HCT116 (cell line): ENCODE measurements around the gene CRY2. TPM values are rescaled to one million over a fixed set of nuclear protein-coding genes. Genes with fewer than 3 reads are reported as not detected.

Experiments used
- ATAC-seq: fragments of 200-7000 bp; cut with Tn5 transposase; 2 replicates; pipeline ENCODE4 v1.9.1; 2020; ENCODE audit warnings: mild to moderate bottlenecking, moderate library complexity
- BruUV-seq: library from RNA; stranded (reverse); fragments of 400-500 nt; replicated peaks from 2 replicates; lab custom pipeline; 2021; lab: Mats Ljungman, UMichigan
- CTCF ChIA-PET: fragments of 300-600 bp; sonication (Branson Sonifier 250); formaldehyde crosslinking; loops from one replicate; lab custom pipeline; 2021; ENCODE audit warnings: antibody characterized with exemption; lab: Charles Lee
- POLR2A ChIA-PET: fragments of 300-600, 350-600 bp; sonication (Branson Sonifier 250); formaldehyde crosslinking; loops from one replicate; lab custom pipeline; 2021; ENCODE audit warnings: antibody characterized with exemption; lab: Charles Lee
- RAD21 ChIA-PET, 2 experiments: fragments of 300-600 bp; sonication (Branson Sonifier 250); formaldehyde crosslinking; loops; one replicate each; lab custom pipeline; 2023; ENCODE audit warnings: low total read pairs in 2 of 2; ENCODE audit not compliant: uncharacterized antibody in 2 of 2, unreplicated experiment in 2 of 2, low non-redundant PET in 1 of 2; lab: Charles Lee
- DNase-seq: peaks from one replicate; pipeline ENCODE4 v3.0.0-alpha.2; 2010; ENCODE audit warnings: low read depth, low spot score
- H2AFZ ChIP-seq: fragments of 200-600 bp; shearing (Covaris generic), sonication (generic); 2 replicates; pipeline ENCODE4 v1.6.1; 2017; ENCODE audit warnings: low read depth, mixed run types, mixed read lengths, antibody characterized with exemption, low read length; ENCODE audit not compliant: poor library complexity, severe bottlenecking
- H3K27ac ChIP-seq: 2 replicates; pipeline ENCODE4 v1.5.1; 2012; ENCODE audit warnings: low read depth, low read length
- H3K27me3 ChIP-seq: fragments of 200-600 bp; sonication (generic); 2 replicates; pipeline ENCODE4 v1.6.1; 2016; ENCODE audit warnings: mixed run types, low read length, mixed read lengths; ENCODE audit not compliant: insufficient read depth
- H3K36me3 ChIP-seq, 2 experiments: fragments of 200-500 bp in 1 of 2; fragments of 200-600 bp in 1 of 2; sonication (Bioruptor generic) in 1 of 2; sonication (generic) in 1 of 2; 2 replicates each; pipeline versions ENCODE4 v1.5.1 to v1.6.1; 2014 to 2016; ENCODE audit warnings: low read length in 2 of 2, inconsistent platforms in 1 of 2, mixed read lengths in 1 of 2, mixed run types in 1 of 2; ENCODE audit not compliant: insufficient read depth in 2 of 2, control insufficient read depth in 1 of 2
- H3K4me1 ChIP-seq, 2 experiments: fragments of 200-600 bp in 1 of 2; sonication (generic) in 1 of 2; 2 replicates each; pipeline versions ENCODE4 v1.5.1 to v1.6.1; 2012 to 2017; ENCODE audit warnings: low read length in 2 of 2, inconsistent platforms in 1 of 2, mild to moderate bottlenecking in 1 of 2, mixed read lengths in 1 of 2, mixed run types in 1 of 2, moderate library complexity in 1 of 2; ENCODE audit not compliant: insufficient read depth in 2 of 2, control insufficient read depth in 1 of 2
- H3K4me2 ChIP-seq: fragments of 200-600 bp; sonication (generic); 2 replicates; pipeline ENCODE4 v1.6.1; 2017; ENCODE audit warnings: mixed run types, low read length, mixed read lengths
- H3K4me3 ChIP-seq, 2 experiments: fragments of 200-600 bp in 1 of 2; sonication (generic) in 1 of 2; replicated peaks in 1 of 2; 2 replicates each; pipeline ENCODE4 v1.5.1; 2011 to 2016; ENCODE audit warnings: low read length in 2 of 2, control low read depth in 1 of 2, low read depth in 1 of 2, mild to moderate bottlenecking in 1 of 2, mixed read lengths in 1 of 2, mixed run types in 1 of 2
- H3K79me2 ChIP-seq: fragments of 200-600 bp; sonication (generic); 2 replicates; pipeline ENCODE4 v1.6.1; 2017; ENCODE audit warnings: mild to moderate bottlenecking, mixed run types, low read length, moderate library complexity, mixed read lengths; ENCODE audit not compliant: insufficient read depth
- H3K9ac ChIP-seq: fragments of 200-600 bp; sonication (generic); 2 replicates; pipeline ENCODE4 v1.6.1; 2016; ENCODE audit warnings: low read length, mixed read lengths
- H3K9me2 ChIP-seq: fragments of 200-600 bp; sonication (generic), shearing (Covaris generic); 2 replicates; pipeline ENCODE4 v1.6.1; 2017; ENCODE audit warnings: mixed run types, mild to moderate bottlenecking, moderate library complexity; ENCODE audit not compliant: insufficient read depth
- H3K9me3 ChIP-seq, 2 experiments: fragments of 200-500 bp in 1 of 2; fragments of 200-600 bp in 1 of 2; sonication (Bioruptor generic) in 1 of 2; sonication (generic) in 1 of 2; 2 replicates each; pipeline ENCODE4 v1.6.1; 2014 to 2017; ENCODE audit warnings: low read length in 2 of 2, mixed read lengths in 2 of 2, inconsistent platforms in 1 of 2, low read depth in 1 of 2, mild to moderate bottlenecking in 1 of 2, mixed run types in 1 of 2, moderate library complexity in 1 of 2; ENCODE audit not compliant: control insufficient read depth in 1 of 2, insufficient read depth in 1 of 2
- H4K20me1 ChIP-seq: fragments of 200-600 bp; sonication (generic), shearing (Covaris generic); 2 replicates; pipeline ENCODE4 v1.6.1; 2017; ENCODE audit warnings: mixed run types, mild to moderate bottlenecking, moderate library complexity; ENCODE audit not compliant: insufficient read depth
- CBX3 ChIP-seq: IDR thresholded peaks from 2 replicates; pipeline ENCODE4 v1.6.1; 2012; ENCODE audit warnings: low read depth
- CEBPB ChIP-seq: IDR thresholded peaks from 2 replicates; pipeline ENCODE4 v1.6.1; 2012; ENCODE audit warnings: low read depth
- CTCF ChIP-seq, 3 experiments: fragments of 200-600 bp in 1 of 3; sonication (generic) in 1 of 3; IDR thresholded peaks in 2 of 3; conservative IDR thresholded peaks in 1 of 3; 2 replicates each; pipeline ENCODE4 v1.5.1; 2012 to 2017; ENCODE audit warnings: low read depth in 2 of 3, low read length in 2 of 3, antibody characterized with exemption in 1 of 3, borderline replicate concordance in 1 of 3, control low read depth in 1 of 3, mild to moderate bottlenecking in 1 of 3, mixed read lengths in 1 of 3, mixed run types in 1 of 3, moderate library complexity in 1 of 3; ENCODE audit not compliant: insufficient read depth in 1 of 3
- EGR1 ChIP-seq: IDR thresholded peaks from 2 replicates; pipeline ENCODE4 v1.6.1; 2012; ENCODE audit warnings: low read depth
- ELF1 ChIP-seq: IDR thresholded peaks from 2 replicates; pipeline ENCODE4 v1.6.1; 2012; ENCODE audit warnings: low read depth, borderline replicate concordance
- FOSL1 ChIP-seq: IDR thresholded peaks from 2 replicates; pipeline ENCODE4 v1.6.1; 2012; ENCODE audit warnings: low read depth
- JUND ChIP-seq: IDR thresholded peaks from 2 replicates; pipeline ENCODE4 v1.6.1; 2012
- POLR2AphosphoS5 ChIP-seq: IDR thresholded peaks from 2 replicates; pipeline ENCODE4 v1.6.1; 2011; ENCODE audit warnings: mild to moderate bottlenecking, low read depth, low read length, moderate library complexity
- SIN3A ChIP-seq: IDR thresholded peaks from 2 replicates; pipeline ENCODE4 v1.6.1; 2012; ENCODE audit warnings: low read depth
- SP1 ChIP-seq: IDR thresholded peaks from 2 replicates; pipeline ENCODE4 v1.6.1; 2012; ENCODE audit warnings: low read depth
- SRF ChIP-seq: IDR thresholded peaks from 2 replicates; pipeline ENCODE4 v1.6.1; 2012; ENCODE audit warnings: low read depth
- TCF7L2 ChIP-seq: IDR thresholded peaks from 2 replicates; pipeline ENCODE4 v1.7.0; 2011; ENCODE audit warnings: borderline replicate concordance, inconsistent platforms; ENCODE audit not compliant: insufficient read depth, insufficient read length; ENCODE audit errors: extremely low read depth
- intact Hi-C: fragments of 100-400 bp; cut with micrococcal nuclease; formaldehyde crosslinking; loops from 2 replicates; pipeline ENCODE4 v1.10.0; 2022
- total RNA-seq: library from RNA; stranded (reverse); gene quantifications from one replicate; pipeline ENCODE4 v1.2.1, GENCODE V29; 2021; ENCODE audit not compliant: unreplicated experiment
- TF ChIP-seq, protein P1 (sequence below): IDR thresholded peaks from 2 replicates; pipeline ENCODE4 v1.6.1; 2012

CRY2 gene
- total RNA-seq, 1 experiment from 2014 or later, result 18.0 TPM

DNA sequence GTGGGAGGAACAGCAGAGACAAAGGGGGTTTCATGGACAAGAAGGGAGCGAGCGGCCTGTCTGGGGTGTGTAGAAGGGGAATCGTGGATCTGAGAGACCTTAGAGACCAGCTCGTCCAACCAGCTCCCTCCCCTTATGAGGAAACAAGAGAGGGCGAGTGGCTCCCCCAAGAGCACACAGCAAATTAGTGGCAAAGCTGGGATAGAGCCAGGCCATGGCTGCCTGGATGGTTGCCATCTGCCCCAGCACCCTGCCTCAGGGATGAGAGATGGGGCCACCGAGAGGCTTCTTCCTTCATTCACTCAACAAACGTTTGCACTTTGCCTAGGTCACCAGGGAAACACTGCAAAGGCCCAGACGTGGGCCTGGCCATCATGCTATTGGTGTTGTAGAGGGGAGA, 42.3 kb downstream of the CRY2 start:
- CTCF ChIA-PET, result no interaction called here

More for the DNA sequence above, 42.3 kb downstream of the CRY2 start:
- H3K27ac ChIP-seq, result no peak overlapping the region
- no peak for ATAC-seq
- no peaks in the 10 kb centered on the region for H4K20me1 ChIP-seq
- H3K9me2 ChIP-seq, result no peaks in the 10 kb centered on the region
- BruUV-seq, result no TSS peak
- H3K9ac ChIP-seq, result no peak overlapping the region
- H3K27me3 ChIP-seq, result no peaks in the 10 kb centered on the region
- H3K9me3 ChIP-seq, result no peaks in the 10 kb centered on the region
- peaks cover 0 to 8% of the 10 kb centered on the region in 2 experiments; a peak in 1 of 4 replicates for H3K4me1 ChIP-seq
- DNase-seq, result no peak
- intact Hi-C loops, result no loop called here
- no peak overlapping the region for H3K4me3 ChIP-seq
- H3K4me2 ChIP-seq, result no peak overlapping the region
- no peaks in the 10 kb centered on the region for H3K79me2 ChIP-seq
- H2AFZ ChIP-seq, result no peak overlapping the region
- POLR2A ChIA-PET, result no interaction called here
- H3K36me3 ChIP-seq, result no peaks in the 10 kb centered on the region
- TF ChIP-seq CEBPB (no peak), FOSL1 (no peak), POLR2AphosphoS5 (no peak), CBX3 (no peak), JUND (no peak), ELF1 (no peak), SRF (no peak), TCF7L2 (no peak), SIN3A (no peak), CTCF (IDR thresholded peaks at IDR 0.05 in 2 of 3, conservative IDR thresholded peaks at IDR 0.05 in 1 of 3; ENCODE audit: borderline replicate concordance in 1 of 3, insufficient read depth in 1 of 3, low read depth in 2 of 3, low read length in 2 of 3) (no peak), EGR1 (no peak), SP1 (no peak)
- TF ChIP-seq, protein P1, sequence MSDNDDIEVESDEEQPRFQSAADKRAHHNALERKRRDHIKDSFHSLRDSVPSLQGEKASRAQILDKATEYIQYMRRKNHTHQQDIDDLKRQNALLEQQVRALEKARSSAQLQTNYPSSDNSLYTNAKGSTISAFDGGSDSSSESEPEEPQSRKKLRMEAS, result no peak
- TF ChIP-seq, all 23 proteins: peak for 0
- RAD21 ChIA-PET, result no interaction called here
